K562 (cell line): ENCODE data around the gene PTCRA. TPM values are rescaled to one million over a fixed set of nuclear protein-coding genes. Genes with fewer than 3 reads are reported as not detected.

Experiments
- MIER1 ChIP-seq: fragments of 450-650 bp; IDR thresholded peaks from 2 replicates; pipeline ENCODE4 v1.6.1; 2016; ENCODE audit warnings: antibody characterized with exemption, mild to moderate bottlenecking, low read depth
- NUFIP1 ChIP-seq: fragments of 450-650 bp; IDR thresholded peaks from 2 replicates; pipeline ENCODE4 v1.6.1; 2018; ENCODE audit not compliant: partially characterized antibody
- PCBP1 ChIP-seq: fragments of 200-400 bp; formaldehyde crosslinking; IDR thresholded peaks from 2 replicates; pipeline ENCODE4 v1.6.1; 2018; ENCODE audit warnings: mild to moderate bottlenecking, low read depth, low read length; ENCODE audit not compliant: poor library complexity, severe bottlenecking
- PPARD ChIP-seq: fragments of 250-450 bp; sonication (Bioruptor Pico); IDR thresholded peaks from 2 replicates; pipeline ENCODE4 v1.8.0; 2022; ENCODE audit warnings: inconsistent platforms, mild to moderate bottlenecking, moderate library complexity
- RBM14 ChIP-seq: fragments of 200-400 bp; formaldehyde crosslinking; IDR thresholded peaks from 2 replicates; pipeline ENCODE4 v1.6.1; 2018; ENCODE audit warnings: low read depth, mild to moderate bottlenecking, low read length, moderate library complexity, borderline replicate concordance; ENCODE audit not compliant: insufficient read depth
- ZNF133 ChIP-seq: fragments of 250-450 bp; sonication (Bioruptor Pico); IDR thresholded peaks from 2 replicates; pipeline ENCODE4 v1.4.0; 2020; ENCODE audit warnings: mild to moderate bottlenecking
- ZNF408 ChIP-seq: fragments of 250-450 bp; sonication (Bioruptor Pico); IDR thresholded peaks from 2 replicates; pipeline ENCODE4 v1.4.0; 2020; ENCODE audit warnings: low read depth, mild to moderate bottlenecking, moderate library complexity
- ZNF644 ChIP-seq: fragments of 200-800 bp; sonication (Bioruptor generic); IDR thresholded peaks from 2 replicates; pipeline ENCODE4 v1.6.1; 2016; ENCODE audit warnings: low read depth, missing genetic modification characterization, missing compliant biosample characterization
- polyA plus RNA-seq, 8 experiments: library from polyadenylated mRNA; depleted of rRNA in 4 of 8; stranded (reverse) in 5 of 8; unstranded in 3 of 8; fragments of >200 nt; fragmentation: Nextera tagmentation in 2 of 8; fragmentation: Illumina TruSeq in 1 of 8; extraction: Ambion mirVana in 2 of 8; extraction: Trizol in 1 of 8; gene quantifications; 2 replicates each; pipeline versions ENCODE4 v1.2.1 to v1.2.3, GENCODE V29; 2011 to 2014; ENCODE audit warnings: inconsistent platforms in 1 of 8, missing spikeins in 1 of 8
- total RNA-seq, 7 experiments: library from RNA; depleted of rRNA in 6 of 7; stranded (reverse); fragments of >200 nt in 6 of 7; fragmentation: Illumina TruSeq in 2 of 7; extraction: Trizol in 2 of 7; gene quantifications; 2 replicates each; pipeline versions ENCODE4 v1.2.1 to v1.2.3, GENCODE V29; 2011 to 2021; ENCODE audit warnings: low replicate concordance in 1 of 7
- TF ChIP-seq, protein P1 (sequence below): fragments of 450-650 bp; formaldehyde crosslinking; IDR thresholded peaks from 2 replicates; pipeline ENCODE4 v1.4.0; 2020; ENCODE audit warnings: mild to moderate bottlenecking
- TF ChIP-seq, protein P2 (sequence below): fragments of 450-650 bp; IDR thresholded peaks from 2 replicates; pipeline ENCODE4 v1.6.1; 2016
- TF ChIP-seq, protein P3 (sequence below): fragments of 450-650 bp; IDR thresholded peaks from 2 replicates; pipeline ENCODE4 v1.6.1; 2016; ENCODE audit warnings: mild to moderate bottlenecking, moderate library complexity
- TF ChIP-seq, protein P4 (sequence below): fragments of 250-450 bp; sonication (Bioruptor Pico); IDR thresholded peaks from 2 replicates; pipeline ENCODE4 v1.4.0; 2020

Gene PTCRA
- total and polyA plus RNA-seq, 9 of the 15 experiments (the other 6 are each of a cell fraction or from before 2014, with no cell fraction given) = 0.21 TPM; not detected in 8

DNA sequence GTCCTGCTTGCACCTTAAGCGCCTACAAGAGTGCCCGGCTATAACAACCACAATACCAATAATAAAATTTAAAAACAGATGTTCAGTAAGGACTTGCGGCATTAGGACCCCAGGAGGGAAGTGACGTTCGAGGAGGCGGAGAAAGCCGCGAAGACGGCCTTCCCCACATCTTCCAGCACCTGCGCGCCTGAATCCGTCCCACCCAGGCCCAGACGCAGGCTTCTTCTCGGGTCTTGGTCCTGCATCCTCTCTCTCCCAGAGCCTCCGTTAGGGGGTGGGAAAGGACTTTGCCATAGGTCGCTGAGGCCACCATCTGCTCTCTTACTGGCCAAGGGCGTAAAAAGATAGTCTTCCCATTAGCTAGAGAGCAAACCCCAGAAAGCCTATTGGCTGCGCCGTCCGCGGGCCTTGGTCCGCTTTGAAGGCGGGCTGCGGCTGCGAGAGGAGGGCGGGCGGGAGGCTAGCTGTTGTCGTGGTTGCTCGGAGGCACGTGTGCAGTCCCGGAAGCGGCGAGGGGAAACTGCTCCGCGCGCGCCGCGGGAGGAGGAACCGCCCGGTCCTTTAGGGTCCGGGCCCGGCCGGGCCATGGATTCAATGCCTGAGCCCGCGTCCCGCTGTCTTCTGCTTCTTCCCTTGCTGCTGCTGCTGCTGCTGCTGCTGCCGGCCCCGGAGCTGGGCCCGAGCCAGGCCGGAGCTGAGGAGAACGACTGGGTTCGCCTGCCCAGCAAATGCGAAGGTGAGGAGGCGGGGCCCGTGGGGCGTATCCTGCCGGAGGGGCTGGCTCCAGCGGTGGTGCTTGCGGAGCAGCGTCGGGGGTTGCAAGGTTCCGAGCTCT, 13.3 kb downstream of the PTCRA start, which contains the start of gene CNPY3 (continued):
- TF ChIP-seq ZNF644 (tag) (no peak), MIER1 (no peak), ZNF133 (no peak), PCBP1 (peak; percentile 67), ZNF408 (CRISPR knock-in tag) (no peak), RBM14 (no peak), PPARD (CRISPR knock-in tag) (no peak), NUFIP1 (peak; percentile 70)
- TF ChIP-seq, protein P1, sequence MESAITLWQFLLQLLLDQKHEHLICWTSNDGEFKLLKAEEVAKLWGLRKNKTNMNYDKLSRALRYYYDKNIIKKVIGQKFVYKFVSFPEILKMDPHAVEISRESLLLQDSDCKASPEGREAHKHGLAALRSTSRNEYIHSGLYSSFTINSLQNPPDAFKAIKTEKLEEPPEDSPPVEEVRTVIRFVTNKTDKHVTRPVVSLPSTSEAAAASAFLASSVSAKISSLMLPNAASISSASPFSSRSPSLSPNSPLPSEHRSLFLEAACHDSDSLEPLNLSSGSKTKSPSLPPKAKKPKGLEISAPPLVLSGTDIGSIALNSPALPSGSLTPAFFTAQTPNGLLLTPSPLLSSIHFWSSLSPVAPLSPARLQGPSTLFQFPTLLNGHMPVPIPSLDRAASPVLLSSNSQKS (CRISPR knock-in tag) = no peak
- TF ChIP-seq, protein P2, sequence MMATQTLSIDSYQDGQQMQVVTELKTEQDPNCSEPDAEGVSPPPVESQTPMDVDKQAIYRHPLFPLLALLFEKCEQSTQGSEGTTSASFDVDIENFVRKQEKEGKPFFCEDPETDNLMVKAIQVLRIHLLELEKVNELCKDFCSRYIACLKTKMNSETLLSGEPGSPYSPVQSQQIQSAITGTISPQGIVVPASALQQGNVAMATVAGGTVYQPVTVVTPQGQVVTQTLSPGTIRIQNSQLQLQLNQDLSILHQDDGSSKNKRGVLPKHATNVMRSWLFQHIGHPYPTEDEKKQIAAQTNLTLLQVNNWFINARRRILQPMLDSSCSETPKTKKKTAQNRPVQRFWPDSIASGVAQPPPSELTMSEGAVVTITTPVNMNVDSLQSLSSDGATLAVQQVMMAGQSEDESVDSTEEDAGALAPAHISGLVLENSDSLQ = peak; percentile 28; the same call in 1 of the 2 replicates
- TF ChIP-seq, protein P3, sequence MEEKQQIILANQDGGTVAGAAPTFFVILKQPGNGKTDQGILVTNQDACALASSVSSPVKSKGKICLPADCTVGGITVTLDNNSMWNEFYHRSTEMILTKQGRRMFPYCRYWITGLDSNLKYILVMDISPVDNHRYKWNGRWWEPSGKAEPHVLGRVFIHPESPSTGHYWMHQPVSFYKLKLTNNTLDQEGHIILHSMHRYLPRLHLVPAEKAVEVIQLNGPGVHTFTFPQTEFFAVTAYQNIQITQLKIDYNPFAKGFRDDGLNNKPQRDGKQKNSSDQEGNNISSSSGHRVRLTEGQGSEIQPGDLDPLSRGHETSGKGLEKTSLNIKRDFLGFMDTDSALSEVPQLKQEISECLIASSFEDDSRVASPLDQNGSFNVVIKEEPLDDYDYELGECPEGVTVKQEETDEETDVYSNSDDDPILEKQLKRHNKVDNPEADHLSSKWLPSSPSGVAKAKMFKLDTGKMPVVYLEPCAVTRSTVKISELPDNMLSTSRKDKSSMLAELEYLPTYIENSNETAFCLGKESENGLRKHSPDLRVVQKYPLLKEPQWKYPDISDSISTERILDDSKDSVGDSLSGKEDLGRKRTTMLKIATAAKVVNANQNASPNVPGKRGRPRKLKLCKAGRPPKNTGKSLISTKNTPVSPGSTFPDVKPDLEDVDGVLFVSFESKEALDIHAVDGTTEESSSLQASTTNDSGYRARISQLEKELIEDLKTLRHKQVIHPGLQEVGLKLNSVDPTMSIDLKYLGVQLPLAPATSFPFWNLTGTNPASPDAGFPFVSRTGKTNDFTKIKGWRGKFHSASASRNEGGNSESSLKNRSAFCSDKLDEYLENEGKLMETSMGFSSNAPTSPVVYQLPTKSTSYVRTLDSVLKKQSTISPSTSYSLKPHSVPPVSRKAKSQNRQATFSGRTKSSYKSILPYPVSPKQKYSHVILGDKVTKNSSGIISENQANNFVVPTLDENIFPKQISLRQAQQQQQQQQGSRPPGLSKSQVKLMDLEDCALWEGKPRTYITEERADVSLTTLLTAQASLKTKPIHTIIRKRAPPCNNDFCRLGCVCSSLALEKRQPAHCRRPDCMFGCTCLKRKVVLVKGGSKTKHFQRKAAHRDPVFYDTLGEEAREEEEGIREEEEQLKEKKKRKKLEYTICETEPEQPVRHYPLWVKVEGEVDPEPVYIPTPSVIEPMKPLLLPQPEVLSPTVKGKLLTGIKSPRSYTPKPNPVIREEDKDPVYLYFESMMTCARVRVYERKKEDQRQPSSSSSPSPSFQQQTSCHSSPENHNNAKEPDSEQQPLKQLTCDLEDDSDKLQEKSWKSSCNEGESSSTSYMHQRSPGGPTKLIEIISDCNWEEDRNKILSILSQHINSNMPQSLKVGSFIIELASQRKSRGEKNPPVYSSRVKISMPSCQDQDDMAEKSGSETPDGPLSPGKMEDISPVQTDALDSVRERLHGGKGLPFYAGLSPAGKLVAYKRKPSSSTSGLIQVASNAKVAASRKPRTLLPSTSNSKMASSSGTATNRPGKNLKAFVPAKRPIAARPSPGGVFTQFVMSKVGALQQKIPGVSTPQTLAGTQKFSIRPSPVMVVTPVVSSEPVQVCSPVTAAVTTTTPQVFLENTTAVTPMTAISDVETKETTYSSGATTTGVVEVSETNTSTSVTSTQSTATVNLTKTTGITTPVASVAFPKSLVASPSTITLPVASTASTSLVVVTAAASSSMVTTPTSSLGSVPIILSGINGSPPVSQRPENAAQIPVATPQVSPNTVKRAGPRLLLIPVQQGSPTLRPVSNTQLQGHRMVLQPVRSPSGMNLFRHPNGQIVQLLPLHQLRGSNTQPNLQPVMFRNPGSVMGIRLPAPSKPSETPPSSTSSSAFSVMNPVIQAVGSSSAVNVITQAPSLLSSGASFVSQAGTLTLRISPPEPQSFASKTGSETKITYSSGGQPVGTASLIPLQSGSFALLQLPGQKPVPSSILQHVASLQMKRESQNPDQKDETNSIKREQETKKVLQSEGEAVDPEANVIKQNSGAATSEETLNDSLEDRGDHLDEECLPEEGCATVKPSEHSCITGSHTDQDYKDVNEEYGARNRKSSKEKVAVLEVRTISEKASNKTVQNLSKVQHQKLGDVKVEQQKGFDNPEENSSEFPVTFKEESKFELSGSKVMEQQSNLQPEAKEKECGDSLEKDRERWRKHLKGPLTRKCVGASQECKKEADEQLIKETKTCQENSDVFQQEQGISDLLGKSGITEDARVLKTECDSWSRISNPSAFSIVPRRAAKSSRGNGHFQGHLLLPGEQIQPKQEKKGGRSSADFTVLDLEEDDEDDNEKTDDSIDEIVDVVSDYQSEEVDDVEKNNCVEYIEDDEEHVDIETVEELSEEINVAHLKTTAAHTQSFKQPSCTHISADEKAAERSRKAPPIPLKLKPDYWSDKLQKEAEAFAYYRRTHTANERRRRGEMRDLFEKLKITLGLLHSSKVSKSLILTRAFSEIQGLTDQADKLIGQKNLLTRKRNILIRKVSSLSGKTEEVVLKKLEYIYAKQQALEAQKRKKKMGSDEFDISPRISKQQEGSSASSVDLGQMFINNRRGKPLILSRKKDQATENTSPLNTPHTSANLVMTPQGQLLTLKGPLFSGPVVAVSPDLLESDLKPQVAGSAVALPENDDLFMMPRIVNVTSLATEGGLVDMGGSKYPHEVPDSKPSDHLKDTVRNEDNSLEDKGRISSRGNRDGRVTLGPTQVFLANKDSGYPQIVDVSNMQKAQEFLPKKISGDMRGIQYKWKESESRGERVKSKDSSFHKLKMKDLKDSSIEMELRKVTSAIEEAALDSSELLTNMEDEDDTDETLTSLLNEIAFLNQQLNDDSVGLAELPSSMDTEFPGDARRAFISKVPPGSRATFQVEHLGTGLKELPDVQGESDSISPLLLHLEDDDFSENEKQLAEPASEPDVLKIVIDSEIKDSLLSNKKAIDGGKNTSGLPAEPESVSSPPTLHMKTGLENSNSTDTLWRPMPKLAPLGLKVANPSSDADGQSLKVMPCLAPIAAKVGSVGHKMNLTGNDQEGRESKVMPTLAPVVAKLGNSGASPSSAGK = peak; percentile 99
- TF ChIP-seq, protein P4, sequence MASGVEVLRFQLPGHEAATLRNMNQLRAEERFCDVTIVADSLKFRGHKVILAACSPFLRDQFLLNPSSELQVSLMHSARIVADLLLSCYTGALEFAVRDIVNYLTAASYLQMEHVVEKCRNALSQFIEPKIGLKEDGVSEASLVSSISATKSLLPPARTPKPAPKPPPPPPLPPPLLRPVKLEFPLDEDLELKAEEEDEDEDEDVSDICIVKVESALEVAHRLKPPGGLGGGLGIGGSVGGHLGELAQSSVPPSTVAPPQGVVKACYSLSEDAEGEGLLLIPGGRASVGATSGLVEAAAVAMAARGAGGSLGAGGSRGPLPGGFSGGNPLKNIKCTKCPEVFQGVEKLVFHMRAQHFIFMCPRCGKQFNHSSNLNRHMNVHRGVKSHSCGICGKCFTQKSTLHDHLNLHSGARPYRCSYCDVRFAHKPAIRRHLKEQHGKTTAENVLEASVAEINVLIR (CRISPR knock-in tag) = peak; percentile 76
